GM18873 (cell line): ENCODE results near the gene TWSG1.
"Not testable (repeated sequence)": the region's sequence is repeated elsewhere in the genome, so short reads cannot be mapped to it uniquely, and the experiment has no call there.

ENCODE experiments used
- ATAC-seq: cut with Tn5 transposase; IDR thresholded peaks from one replicate; pipeline ENCODE4 v1.9.1; 2021; ENCODE audit warnings: mild to moderate bottlenecking, moderate library complexity, moderate number of reproducible peaks; ENCODE audit not compliant: unreplicated experiment, low FRiP score

The TWSG1 gene

DNA sequence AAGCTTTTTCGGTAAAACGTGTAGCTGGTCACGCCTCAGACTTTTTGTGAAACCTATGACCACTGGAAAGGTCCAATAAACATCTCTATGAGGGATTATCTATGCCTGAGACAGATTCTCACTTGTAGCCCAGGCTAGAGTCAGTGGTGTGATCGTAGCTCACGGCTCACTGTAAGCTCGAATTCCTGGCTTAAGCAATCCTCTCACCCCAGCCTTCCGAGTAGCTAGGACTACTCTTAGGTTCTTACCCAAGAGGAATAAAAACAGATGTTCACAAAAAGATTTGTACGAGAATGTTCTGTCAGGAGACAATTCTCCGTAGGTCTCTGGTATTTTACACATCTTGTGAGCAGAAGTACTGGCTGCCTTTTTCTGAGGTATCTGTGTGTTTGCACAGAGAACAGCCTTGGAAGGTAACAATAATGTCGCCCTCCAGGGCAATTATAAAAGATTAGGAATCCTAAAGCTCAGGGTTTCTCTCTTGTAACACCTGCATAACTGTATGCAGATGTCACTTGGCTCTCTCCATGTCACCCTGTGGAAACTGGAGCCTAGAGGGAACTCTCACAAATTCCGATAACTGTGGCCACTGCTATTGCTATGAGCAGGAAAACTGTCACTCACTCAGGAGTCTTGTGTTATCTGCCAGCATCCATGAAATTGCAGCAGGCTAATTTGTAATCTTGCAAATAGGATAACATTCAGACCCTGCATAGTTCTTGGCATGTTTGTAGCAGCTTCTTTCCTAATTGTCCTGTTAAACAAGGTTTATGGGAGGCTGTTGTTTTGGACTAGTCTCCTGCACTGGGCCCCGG lies 115.2 kb downstream of the TWSG1 start:
- no peak for ATAC-seq

- not testable (repeated sequence) for ATAC-seq
Measured at GRCh38 chr18:9450920-9451319, 116.3 kb downstream of the TWSG1 start.
